NCI-H1048 (cell line): ENCODE results near the gene METRNL.
A peak's percentile ranks its signal among the peaks of the same experiment; 100 is the strongest.

ENCODE experiments used
- DNase-seq: peaks from one replicate; lab custom pipeline; 2025; lab: John Stamatoyannopoulos, UW

Gene METRNL

GRCh38 chr17:83092186-83092585 lies 12.8 kb downstream of the METRNL start:
- DNase-seq = no peak

GRCh38 chr17:83092931-83093330 lies 13.5 kb downstream of the METRNL start:
- DNase-seq = no peak

GRCh38 chr17:83093506-83093905 lies 14.1 kb downstream of the METRNL start:
- DNase-seq = no peak

GRCh38 chr17:83094291-83094690 lies 14.9 kb downstream of the METRNL start:
- DNase-seq = no peak

- DNase-seq = no peak
Observed at GRCh38 chr17:83095016-83095415, 15.6 kb downstream of the METRNL start.

- no peak for DNase-seq
Observed at GRCh38 chr17:83096401-83097224, 17.2 kb downstream of the METRNL start.

- DNase-seq = no peak
Observed at GRCh38 chr17:83097831-83098230, 18.4 kb downstream of the METRNL start.

GRCh38 chr17:83098241-83099085 lies 19.1 kb downstream of the METRNL start:
- DNase-seq = no peak

GRCh38 chr17:83099086-83099555 lies 19.7 kb downstream of the METRNL start:
- DNase-seq = no peak

- no peak for DNase-seq
Observed at GRCh38 chr17:83099570-83100181, 20.3 kb downstream of the METRNL start.

- DNase-seq = no peak
Observed at GRCh38 chr17:83100220-83100852, 20.9 kb downstream of the METRNL start.

- DNase-seq = no peak
Observed at GRCh38 chr17:83100853-83101391, 21.5 kb downstream of the METRNL start.

GRCh38 chr17:83101805-83102480 lies 22.5 kb downstream of the METRNL start:
- DNase-seq = no peak

- peak; percentile 67 for DNase-seq
Observed at GRCh38 chr17:83103200-83103942, 24.0 kb downstream of the METRNL start.

GRCh38 chr17:83103943-83104311 lies 24.5 kb downstream of the METRNL start:
- DNase-seq = no peak

GRCh38 chr17:83104577-83105505 lies 25.4 kb downstream of the METRNL start:
- DNase-seq = no peak

- DNase-seq = no peak
Observed at GRCh38 chr17:83105512-83105911, 26.1 kb downstream of the METRNL start.

- no peak for DNase-seq
Observed at GRCh38 chr17:83106056-83106588, 26.7 kb downstream of the METRNL start.
